ENCODE data around the gene C4orf17. TPM values are rescaled to one million over a fixed set of nuclear protein-coding genes. Genes with fewer than 3 reads are reported as not detected.
"Not testable (repeated sequence)": the region's sequence is repeated elsewhere in the genome, so short reads cannot be mapped to it uniquely, and the experiment has no call there.

Gene C4orf17
- total RNA-seq, 1 donor from 2014 or later = not detected

DNA sequence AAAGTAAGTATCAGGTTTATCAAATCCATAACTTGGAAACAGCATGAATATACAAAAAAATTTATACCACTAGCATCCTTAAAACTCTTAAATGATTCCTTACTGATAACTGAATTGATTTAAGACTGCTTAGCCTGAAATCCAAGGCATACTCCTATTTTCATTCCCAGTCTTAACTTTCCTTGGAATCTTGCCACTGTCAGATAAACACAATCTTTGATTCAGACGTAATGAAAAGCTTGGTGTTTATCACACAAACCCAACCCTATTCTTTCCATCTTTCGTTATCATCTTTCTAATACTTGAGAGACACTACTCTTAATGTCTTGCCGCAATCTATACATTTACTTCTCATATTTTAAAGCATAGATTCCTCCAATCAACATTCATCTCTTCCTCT, 19.1 kb downstream of the C4orf17 start:
- no peak for TF ChIP-seq CTCF (IDR thresholded peaks at IDR 0.05)
- TF ChIP-seq EZH2phosphoT487 (IDR thresholded peaks at IDR 0.05) = no peak
- no peak for TF ChIP-seq EZH2 (IDR thresholded peaks at IDR 0.05)
- H3K36me3 Mint-ChIP-seq = no peaks in the 10 kb centered on the region
- Histone ChIP-seq H3K79me2 (ENCODE audit: low read depth) (no peaks in the 10 kb centered on the region), H2AFZ (replicated peaks) (no peak overlapping the region), H3K9me3 (ENCODE audit: low read depth) (no peaks in the 10 kb centered on the region), H3K27ac (no peak overlapping the region), H3K9ac (no peak overlapping the region), H3K4me1 (no peaks in the 10 kb centered on the region), H4K20me1 (ENCODE audit: low read depth) (no peaks in the 10 kb centered on the region), H3K4me2 (no peak overlapping the region), H3K4me3 (no peak overlapping the region), H3K27me3 (no peaks in the 10 kb centered on the region), H3F3A (ENCODE audit: low read depth) (no peaks in the 10 kb centered on the region), H3K36me3 (no peaks in the 10 kb centered on the region)
- H3K27me3 Mint-ChIP-seq (ENCODE audit: insufficient read depth, low read depth) = peaks cover 4% of the 10 kb centered on the region
- no peaks in the 10 kb centered on the region for H3K4me1 Mint-ChIP-seq
- no peaks in the 10 kb centered on the region for H3K9me3 Mint-ChIP-seq
- H3K4me3 Mint-ChIP-seq = no peak overlapping the region
- no peak overlapping the region for H3K27ac Mint-ChIP-seq
- DNase-seq (ENCODE audit: low spot score) = no peak

DNA sequence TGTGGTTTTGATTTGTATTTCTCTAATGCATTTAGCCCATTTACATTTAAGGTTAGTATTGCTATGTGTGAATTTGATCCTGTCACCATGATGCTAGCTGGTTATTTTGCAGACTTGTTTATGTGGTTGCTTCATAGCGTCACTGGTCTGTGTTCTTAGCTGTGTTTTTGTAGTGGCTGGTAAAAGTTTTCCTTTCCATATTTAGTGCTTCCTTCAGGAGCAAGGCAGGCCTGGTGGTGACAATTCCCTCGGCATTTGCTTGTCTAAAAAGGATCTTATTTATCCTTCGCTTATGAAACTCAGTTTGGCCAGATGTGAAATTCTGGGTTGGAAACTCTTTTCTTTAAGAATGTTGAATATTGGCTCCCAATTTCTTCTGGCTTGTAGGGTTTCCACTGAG, 23.9 kb downstream of the C4orf17 start:
- H3K27me3 ChIP-seq; H3K27me3 Mint-ChIP-seq (ENCODE audit: insufficient read depth, low read depth); H3K36me3 ChIP-seq; H3K4me3 Mint-ChIP-seq; H3K4me1 Mint-ChIP-seq; DNase-seq (ENCODE audit: low spot score); H3K27ac ChIP-seq; H4K20me1 ChIP-seq (ENCODE audit: low read depth); H3K4me3 ChIP-seq; H3K36me3 Mint-ChIP-seq; H2AFZ ChIP-seq (replicated peaks); H3K27ac Mint-ChIP-seq; H3F3A ChIP-seq (ENCODE audit: low read depth); H3K4me2 ChIP-seq; H3K9me3 ChIP-seq (ENCODE audit: low read depth); H3K79me2 ChIP-seq (ENCODE audit: low read depth); H3K4me1 ChIP-seq; H3K9ac ChIP-seq; H3K9me3 Mint-ChIP-seq: not testable (repeated sequence)

DNA sequence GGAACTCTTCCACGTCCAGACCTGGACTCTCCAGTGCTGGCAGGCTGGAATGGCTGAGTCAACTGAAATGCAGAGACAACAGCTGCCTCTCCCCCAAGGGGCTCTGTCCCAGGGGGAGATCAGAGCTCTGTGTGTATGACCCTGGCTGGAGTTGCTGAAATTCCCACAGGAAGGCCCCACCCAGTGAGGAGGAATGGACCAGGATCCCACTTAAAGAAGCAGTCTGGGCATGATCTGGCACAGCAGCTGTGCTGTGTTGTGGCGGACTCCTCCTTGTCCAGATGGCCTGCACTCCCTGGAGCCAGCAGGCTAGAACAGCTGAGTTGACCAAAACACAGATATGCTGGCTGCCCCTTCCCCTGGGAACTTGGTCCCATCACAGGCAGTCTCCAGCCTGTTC, 25.4 kb downstream of the C4orf17 start:
- H3K4me1 Mint-ChIP-seq = peaks cover 6% of the 10 kb centered on the region

DNA sequence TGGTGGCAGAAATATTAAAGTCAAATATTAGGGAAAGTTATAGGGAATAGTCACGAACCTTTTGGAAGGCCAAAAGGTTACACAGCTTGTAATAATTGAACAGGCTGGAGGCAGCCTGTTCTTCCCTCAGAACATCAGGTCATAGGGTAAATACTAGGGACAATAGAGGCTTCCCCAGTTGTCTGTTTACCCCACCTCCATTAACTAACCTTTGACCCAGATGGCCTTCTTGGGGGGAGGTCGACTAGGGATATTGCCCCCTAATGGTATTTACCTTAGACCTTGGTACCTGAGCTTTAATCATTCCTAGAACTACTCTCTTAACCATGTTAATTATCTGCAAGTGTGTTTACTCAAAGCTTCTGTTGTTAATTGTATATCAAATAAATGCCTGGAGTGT, 26.0 kb downstream of the C4orf17 start:
- Histone ChIP-seq H3K36me3 (no peaks in the 10 kb centered on the region), H4K20me1 (ENCODE audit: low read depth) (no peaks in the 10 kb centered on the region), H2AFZ (replicated peaks) (no peak overlapping the region), H3K9me3 (ENCODE audit: low read depth) (no peaks in the 10 kb centered on the region), H3K4me1 (peaks cover 4% of the 10 kb centered on the region), H3K4me3 (no peak overlapping the region), H3F3A (ENCODE audit: low read depth) (no peaks in the 10 kb centered on the region), H3K4me2 (no peak overlapping the region), H3K27ac (no peak overlapping the region), H3K27me3 (no peaks in the 10 kb centered on the region), H3K79me2 (ENCODE audit: low read depth) (no peaks in the 10 kb centered on the region), H3K9ac (no peak overlapping the region)
- Mint-ChIP-seq H3K36me3 (no peaks in the 10 kb centered on the region), H3K4me1 (peaks cover 6% of the 10 kb centered on the region), H3K4me3 (no peak overlapping the region), H3K27ac (no peak overlapping the region), H3K27me3 (ENCODE audit: insufficient read depth, low read depth) (peaks cover 9% of the 10 kb centered on the region), H3K9me3 (no peaks in the 10 kb centered on the region)
- no peak for DNase-seq (ENCODE audit: low spot score)
- no peak for TF ChIP-seq CTCF (IDR thresholded peaks at IDR 0.05)
- TF ChIP-seq EZH2phosphoT487 (IDR thresholded peaks at IDR 0.05) = no peak
- TF ChIP-seq EZH2 (IDR thresholded peaks at IDR 0.05) = no peak

More for the DNA sequence above, 25.4 kb downstream of the C4orf17 start:
- Histone ChIP-seq H3F3A (ENCODE audit: low read depth) (no peaks in the 10 kb centered on the region), H3K4me1 (peaks cover 4% of the 10 kb centered on the region), H3K4me2 (no peak overlapping the region), H2AFZ (replicated peaks) (no peak overlapping the region), H3K9ac (no peak overlapping the region), H3K79me2 (ENCODE audit: low read depth) (no peaks in the 10 kb centered on the region), H3K27ac (no peak overlapping the region), H3K9me3 (ENCODE audit: low read depth) (no peaks in the 10 kb centered on the region), H3K4me3 (no peak overlapping the region), H3K36me3 (no peaks in the 10 kb centered on the region), H4K20me1 (ENCODE audit: low read depth) (no peaks in the 10 kb centered on the region), H3K27me3 (no peaks in the 10 kb centered on the region)
- Mint-ChIP-seq H3K27ac (no peak overlapping the region), H3K4me3 (no peak overlapping the region), H3K9me3 (no peaks in the 10 kb centered on the region), H3K27me3 (ENCODE audit: insufficient read depth, low read depth) (peaks cover 9% of the 10 kb centered on the region), H3K36me3 (no peaks in the 10 kb centered on the region)
- DNase-seq (ENCODE audit: low spot score) = no peak
- TF ChIP-seq EZH2 (IDR thresholded peaks at IDR 0.05) (no peak), CTCF (IDR thresholded peaks at IDR 0.05) (no peak), EZH2phosphoT487 (IDR thresholded peaks at IDR 0.05) (no peak)

Data from neural progenitor cell (in vitro differentiated cells).